CD14-positive monocyte (primary cell): ENCODE measurements around the gene DDX47. TPM values are rescaled to one million over a fixed set of nuclear protein-coding genes. Genes with fewer than 3 reads are reported as not detected.
A peak's percentile ranks its signal among the peaks of the same experiment; 100 is the strongest.

ENCODE experiments used
- DNase-seq, 3 donors: peaks; one replicate each; pipeline ENCODE4 v3.0.0-alpha.2; 2011 to 2022
- H2AFZ ChIP-seq: 2 replicates; pipeline ENCODE4 v1.6.0; 2012; ENCODE audit warnings: mild to moderate bottlenecking, low read depth, low read length, inconsistent platforms; ENCODE audit not compliant: insufficient read depth, poor library complexity, severe bottlenecking
- H3K27ac ChIP-seq, 2 donors: 1 replicate in 1 of 2; 2 replicates in 1 of 2; pipeline ENCODE4 v1.5.1; 2012 to 2013; ENCODE audit warnings: low read length in 2 of 2, control low read depth in 1 of 2, inconsistent platforms in 1 of 2, low read depth in 1 of 2, mild to moderate bottlenecking in 1 of 2
- H3K27me3 ChIP-seq, 2 donors: one replicate each; pipeline versions ENCODE4 v1.6.0 to v1.6.1; 2011 to 2013; ENCODE audit warnings: low read length in 2 of 2; ENCODE audit not compliant: control insufficient read depth in 2 of 2, insufficient read depth in 2 of 2
- H3K36me3 ChIP-seq, 2 donors: replicated peaks in 1 of 2; 1 replicate in 1 of 2; 2 replicates in 1 of 2; pipeline versions ENCODE4 v1.5.1 to v1.6.1; 2012 to 2013; ENCODE audit warnings: low read length in 2 of 2, control low read depth in 1 of 2, inconsistent platforms in 1 of 2, mild to moderate bottlenecking in 1 of 2; ENCODE audit not compliant: insufficient read depth in 2 of 2, control insufficient read depth in 1 of 2
- H3K4me1 ChIP-seq, 2 donors: 1 replicate in 1 of 2; 2 replicates in 1 of 2; pipeline versions ENCODE4 v1.5.1 to v1.6.1; 2012 to 2013; ENCODE audit warnings: low read length in 2 of 2, control low read depth in 1 of 2, inconsistent platforms in 1 of 2, mild to moderate bottlenecking in 1 of 2, moderate library complexity in 1 of 2; ENCODE audit not compliant: insufficient read depth in 2 of 2, control insufficient read depth in 1 of 2
- H3K4me2 ChIP-seq: replicated peaks from 2 replicates; pipeline ENCODE3; 2012; ENCODE audit warnings: low read length, moderate library complexity, mild to moderate bottlenecking; ENCODE audit not compliant: poor library complexity, severe bottlenecking; ENCODE audit errors: extremely low read depth
- H3K4me3 ChIP-seq, 3 experiments: fragments of 200-600 bp in 1 of 3; sonication (generic) in 1 of 3; replicated peaks in 1 of 3; 1 replicate in 2 of 3; 2 replicates in 1 of 3; pipeline ENCODE4 v1.5.1; 2011 to 2013; ENCODE audit warnings: low read length in 3 of 3, mild to moderate bottlenecking in 3 of 3, control low read depth in 2 of 3, low read depth in 2 of 3, inconsistent platforms in 1 of 3, moderate library complexity in 1 of 3
- H3K79me2 ChIP-seq: 2 replicates; pipeline ENCODE4 v1.6.0; 2012; ENCODE audit warnings: mild to moderate bottlenecking, control low read depth, inconsistent platforms, low read length, moderate library complexity; ENCODE audit not compliant: insufficient read depth
- H3K9ac ChIP-seq: 2 replicates; pipeline ENCODE4 v1.6.0; 2017; ENCODE audit warnings: low read length, mild to moderate bottlenecking; ENCODE audit not compliant: insufficient read depth, poor library complexity, severe bottlenecking
- H3K9me3 ChIP-seq, 2 donors: replicated peaks in 1 of 2; 1 replicate in 1 of 2; 2 replicates in 1 of 2; pipeline versions ENCODE4 v1.5.1 to v1.6.1; 2012 to 2013; ENCODE audit warnings: low read length in 2 of 2, control low read depth in 1 of 2; ENCODE audit not compliant: control insufficient read depth in 1 of 2, insufficient read depth in 1 of 2
- H4K20me1 ChIP-seq: 2 replicates; pipeline ENCODE4 v1.6.0; 2012; ENCODE audit warnings: mild to moderate bottlenecking, low read length, control low read depth, moderate library complexity; ENCODE audit not compliant: insufficient read depth
- H3K27ac Mint-ChIP-seq, 7 donors: one replicate each; pipeline ENCODE4 v1.8.0; 2020; ENCODE audit warnings: mild to moderate bottlenecking in 7 of 7, mixed read lengths in 7 of 7, moderate library complexity in 6 of 7, inconsistent platforms in 2 of 7
- H3K27me3 Mint-ChIP-seq, 3 donors: one replicate each; pipeline ENCODE4 v1.8.0; 2021 to 2022; ENCODE audit warnings: low read depth in 3 of 3, mild to moderate bottlenecking in 3 of 3, mixed read lengths in 3 of 3, moderate library complexity in 3 of 3, inconsistent platforms in 1 of 3
- H3K36me3 Mint-ChIP-seq, 2 donors: one replicate each; pipeline ENCODE4 v1.8.0; 2020; ENCODE audit warnings: mixed read lengths in 2 of 2, inconsistent platforms in 1 of 2, mild to moderate bottlenecking in 1 of 2
- H3K4me1 Mint-ChIP-seq: one replicate; pipeline ENCODE4 v1.8.0; 2020; ENCODE audit warnings: mild to moderate bottlenecking, mixed read lengths
- H3K4me3 Mint-ChIP-seq, 2 donors: one replicate each; pipeline ENCODE4 v1.8.0; 2020; ENCODE audit warnings: mild to moderate bottlenecking in 2 of 2, mixed read lengths in 2 of 2, moderate library complexity in 1 of 2
- H3K9me3 Mint-ChIP-seq, 7 donors: one replicate each; pipeline ENCODE4 v1.8.0; 2020 to 2022; ENCODE audit warnings: mixed read lengths in 7 of 7, mild to moderate bottlenecking in 6 of 7, moderate library complexity in 6 of 7, inconsistent platforms in 2 of 7
- WGBS: methylation state at CpG from one replicate; pipeline ENCODE4 v1.1.5; 2013; ENCODE audit warnings: missing lambda C conversion rate; ENCODE audit not compliant: insufficient coverage; 5-methylcytosine and 5-hydroxymethylcytosine counted together
- intact Hi-C, 2 donors: fragments of 100-400 bp; cut with micrococcal nuclease; formaldehyde crosslinking; loops; one replicate each; pipeline versions ENCODE4 v1.15.0 to v1.15.1; 2023
- polyA plus RNA-seq, 3 donors: library from polyadenylated mRNA; depleted of rRNA in 1 of 3; unstranded in 2 of 3; stranded (reverse) in 1 of 3; fragments of 300-500 nt in 2 of 3; fragments of >200 nt in 1 of 3; fragmentation: Illumina TruSeq in 2 of 3; gene quantifications; 1 replicate in 2 of 3; 2 replicates in 1 of 3; pipeline ENCODE4 v1.2.3, GENCODE V29; 2012 to 2021
- TF ChIP-seq, protein P1 (sequence below): fragments of 200-600 bp; IDR thresholded peaks from one replicate; pipeline ENCODE4 v1.8.0; 2022; ENCODE audit warnings: antibody characterized with exemption, mild to moderate bottlenecking

Gene DDX47
- polyA plus RNA-seq, 3 donors, result 27.6 to 35.2 (median 30.1) TPM

DNA sequence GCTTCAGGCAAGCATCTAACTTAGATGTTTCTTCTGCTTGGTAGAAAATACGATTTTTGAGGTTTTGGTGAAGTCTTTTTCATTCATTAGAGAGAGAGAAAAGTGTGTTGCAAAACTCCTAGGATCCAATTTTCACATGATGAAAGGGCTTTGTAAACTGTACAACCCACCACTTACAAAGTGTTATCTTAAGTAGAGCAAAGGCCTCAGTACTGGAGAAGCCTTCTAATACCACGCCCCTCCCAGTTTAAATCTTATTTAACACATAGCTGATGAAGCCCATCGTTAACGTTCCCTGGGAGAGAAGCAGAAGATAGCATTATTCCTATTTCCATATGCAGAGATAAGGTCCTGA lies 26.8 kb upstream of the DDX47 start:
- Histone ChIP-seq H3K36me3 (no peaks in the 10 kb centered on the region), H3K9me3 (no peaks in the 10 kb centered on the region), H2AFZ (peak overlapping the region; percentile 100), H3K27ac (peak overlapping the region; percentile 11 to 64), H3K4me3 (peak overlapping the region; percentile 49 to 88 (median 64)), H4K20me1 (no peaks in the 10 kb centered on the region), H3K79me2 (no peaks in the 10 kb centered on the region), H3K4me1 (peaks cover 15 to 18% of the 10 kb centered on the region in 2 donors), H3K27me3 (no peaks in the 10 kb centered on the region), H3K4me2 (peak overlapping the region; percentile 91), H3K9ac (peak overlapping the region; percentile 69)
- peak overlapping the region; percentile 84 to 89 for H3K4me3 Mint-ChIP-seq
- peak overlapping the region in 1 of 7 donors; percentile 74 for H3K27ac Mint-ChIP-seq
- 19% methylated on average over 3 of the region's 4 CpGs for WGBS
- peaks cover 12% of the 10 kb centered on the region for H3K4me1 Mint-ChIP-seq
- H3K9me3 Mint-ChIP-seq, result no peaks in the 10 kb centered on the region
- TF ChIP-seq, protein P1, sequence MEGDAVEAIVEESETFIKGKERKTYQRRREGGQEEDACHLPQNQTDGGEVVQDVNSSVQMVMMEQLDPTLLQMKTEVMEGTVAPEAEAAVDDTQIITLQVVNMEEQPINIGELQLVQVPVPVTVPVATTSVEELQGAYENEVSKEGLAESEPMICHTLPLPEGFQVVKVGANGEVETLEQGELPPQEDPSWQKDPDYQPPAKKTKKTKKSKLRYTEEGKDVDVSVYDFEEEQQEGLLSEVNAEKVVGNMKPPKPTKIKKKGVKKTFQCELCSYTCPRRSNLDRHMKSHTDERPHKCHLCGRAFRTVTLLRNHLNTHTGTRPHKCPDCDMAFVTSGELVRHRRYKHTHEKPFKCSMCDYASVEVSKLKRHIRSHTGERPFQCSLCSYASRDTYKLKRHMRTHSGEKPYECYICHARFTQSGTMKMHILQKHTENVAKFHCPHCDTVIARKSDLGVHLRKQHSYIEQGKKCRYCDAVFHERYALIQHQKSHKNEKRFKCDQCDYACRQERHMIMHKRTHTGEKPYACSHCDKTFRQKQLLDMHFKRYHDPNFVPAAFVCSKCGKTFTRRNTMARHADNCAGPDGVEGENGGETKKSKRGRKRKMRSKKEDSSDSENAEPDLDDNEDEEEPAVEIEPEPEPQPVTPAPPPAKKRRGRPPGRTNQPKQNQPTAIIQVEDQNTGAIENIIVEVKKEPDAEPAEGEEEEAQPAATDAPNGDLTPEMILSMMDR, result no peak
- DNase-seq, result no peak
- H3K36me3 Mint-ChIP-seq, result peaks cover 3 to 9% of the 10 kb centered on the region in 2 donors
- intact Hi-C loops, result loop anchor here in 1 of 2 donors (10.0 kb wide), 1 partner anchor 448 kb away; no protein-coding TSS in a partner anchor
- H3K27me3 Mint-ChIP-seq, result peaks cover 0 to 2% (median 1%) of the 10 kb centered on the region in 3 donors

DNA sequence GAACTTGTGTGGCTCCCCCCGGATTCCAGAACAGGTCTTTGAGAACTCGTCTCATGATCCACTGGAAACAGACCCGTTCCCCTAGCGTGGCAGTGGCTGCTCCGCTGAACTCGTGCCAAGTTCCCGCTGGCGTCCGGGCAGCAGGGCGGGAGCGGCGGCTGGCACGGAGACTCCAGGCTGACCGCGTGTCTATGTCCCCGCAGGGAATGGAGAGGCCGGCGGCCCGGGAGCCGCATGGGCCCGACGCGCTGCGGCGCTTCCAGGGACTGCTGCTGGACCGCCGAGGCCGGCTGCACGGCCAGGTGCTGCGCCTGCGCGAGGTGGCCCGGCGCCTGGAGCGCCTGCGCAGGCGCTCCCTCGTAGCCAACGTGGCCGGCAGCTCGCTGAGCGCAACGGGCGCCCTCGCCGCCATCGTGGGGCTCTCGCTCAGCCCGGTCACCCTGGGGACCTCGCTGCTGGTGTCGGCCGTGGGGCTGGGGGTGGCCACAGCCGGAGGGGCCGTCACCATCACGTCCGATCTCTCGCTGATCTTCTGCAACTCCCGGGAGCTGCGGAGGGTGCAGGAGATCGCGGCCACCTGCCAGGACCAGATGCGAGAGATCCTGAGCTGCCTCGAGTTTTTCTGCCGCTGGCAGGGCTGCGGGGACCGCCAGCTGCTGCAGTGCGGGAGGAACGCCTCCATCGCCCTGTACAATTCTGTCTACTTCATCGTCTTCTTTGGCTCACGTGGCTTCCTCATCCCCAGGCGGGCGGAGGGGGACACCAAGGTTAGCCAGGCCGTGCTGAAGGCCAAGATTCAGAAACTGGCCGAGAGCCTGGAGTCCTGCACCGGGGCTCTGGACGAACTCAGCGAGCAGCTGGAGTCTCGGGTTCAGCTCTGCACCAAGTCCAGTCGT lies 26.2 kb upstream of the DDX47 start:
- Histone ChIP-seq H3K9ac (peak overlapping the region; percentile 69), H3K9me3 (no peaks in the 10 kb centered on the region), H4K20me1 (no peaks in the 10 kb centered on the region), H3K4me2 (peak overlapping the region; percentile 91), H3K4me3 (peak overlapping the region; percentile 49 to 88 (median 64)), H2AFZ (peak overlapping the region; percentile 100), H3K4me1 (peaks cover 15 to 18% of the 10 kb centered on the region in 2 donors), H3K36me3 (no peaks in the 10 kb centered on the region), H3K79me2 (no peaks in the 10 kb centered on the region), H3K27ac (peak overlapping the region; percentile 11 to 64), H3K27me3 (no peaks in the 10 kb centered on the region)
- peak; percentile 79 to 84 (median 79) for DNase-seq
- intact Hi-C loops, result loop anchor here in 1 of 2 donors (10.0 kb wide), 1 partner anchor 448 kb away; no protein-coding TSS in a partner anchor
- Mint-ChIP-seq H3K27me3 (peaks cover 1 to 2% (median 2%) of the 10 kb centered on the region in 3 donors), H3K9me3 (no peaks in the 10 kb centered on the region), H3K27ac (peak overlapping the region in 6 of 7 donors; percentile 7 to 81 (median 38)), H3K4me3 (peak overlapping the region; percentile 84 to 89), H3K4me1 (peaks cover 12% of the 10 kb centered on the region), H3K36me3 (peaks cover 3 to 9% of the 10 kb centered on the region in 2 donors)
- TF ChIP-seq, protein P1, result peak; percentile 16
- WGBS, result 4% methylated on average over 79 of the region's 80 CpGs
